ENCODE results near the gene PCSK4. TPM values are rescaled to one million over a fixed set of nuclear protein-coding genes. Genes with fewer than 3 reads are reported as not detected.
"Not testable (repeated sequence)": the region's sequence is repeated elsewhere in the genome, so short reads cannot be mapped to it uniquely, and the experiment has no call there.

The PCSK4 gene
- 0.53 and 1.7 TPM in 2 replicates for total RNA-seq

- DNase-seq (ENCODE audit: low read depth) (peak; percentile 94), FAIRE-seq (peak; percentile 36)
- H3K27me3 ChIP-seq (ENCODE audit: control insufficient read depth, insufficient read depth, low read length), result no peaks in the 10 kb centered on the region
- peak within 1 kb of the TSS; percentile 63 for H3K4me3 ChIP-seq (ENCODE audit: low read depth, low read length)
- TF ChIP-seq CTCF (IDR thresholded peaks at IDR 0.05; ENCODE audit: insufficient read depth, low read length, severe bottlenecking), result no peak
- H3K36me3 ChIP-seq (ENCODE audit: control insufficient read depth, insufficient read depth, low read length), result no peaks in the 10 kb centered on the region
Measured at GRCh38 chr19:1490311-1491113, at the start of gene PCSK4. TSS of gene PCSK4 (minus strand) at chr19:1490350. CDS start at chr19:1490346, 4 bp downstream.

- H3K36me3 ChIP-seq (ENCODE audit: control insufficient read depth, insufficient read depth, low read length); H3K27me3 ChIP-seq (ENCODE audit: control insufficient read depth, insufficient read depth, low read length); FAIRE-seq; H3K4me3 ChIP-seq (ENCODE audit: low read depth, low read length); DNase-seq (ENCODE audit: low read depth): not testable (repeated sequence)
Measured at GRCh38 chr19:1539749-1540148, 49.6 kb upstream of the PCSK4 start.

- Histone ChIP-seq H3K27me3 (ENCODE audit: control insufficient read depth, insufficient read depth, low read length) (no peaks in the 10 kb centered on the region), H3K36me3 (ENCODE audit: control insufficient read depth, insufficient read depth, low read length) (no peaks in the 10 kb centered on the region), H3K4me3 (ENCODE audit: low read depth, low read length) (no peak overlapping the region)
- DNase-seq (ENCODE audit: low read depth), result no peak
- no peak for TF ChIP-seq CTCF (IDR thresholded peaks at IDR 0.05; ENCODE audit: insufficient read depth, low read length, severe bottlenecking)
- no peak for FAIRE-seq
Measured at GRCh38 chr19:1538978-1539377, 48.8 kb upstream of the PCSK4 start.

- not testable (repeated sequence) for DNase-seq (ENCODE audit: low read depth); H3K27me3 ChIP-seq (ENCODE audit: control insufficient read depth, insufficient read depth, low read length); FAIRE-seq; H3K36me3 ChIP-seq (ENCODE audit: control insufficient read depth, insufficient read depth, low read length); H3K4me3 ChIP-seq (ENCODE audit: low read depth, low read length)
Measured at GRCh38 chr19:1535699-1536098, 45.5 kb upstream of the PCSK4 start.

GRCh38 chr19:1534972-1535371 lies 44.8 kb upstream of the PCSK4 start:
- no peaks in the 10 kb centered on the region for H3K27me3 ChIP-seq (ENCODE audit: control insufficient read depth, insufficient read depth, low read length)
- no peak overlapping the region for H3K4me3 ChIP-seq (ENCODE audit: low read depth, low read length)
- TF ChIP-seq CTCF (IDR thresholded peaks at IDR 0.05; ENCODE audit: insufficient read depth, low read length, severe bottlenecking), result no peak
- FAIRE-seq (no peak), DNase-seq (ENCODE audit: low read depth) (no peak)
- H3K36me3 ChIP-seq (ENCODE audit: control insufficient read depth, insufficient read depth, low read length), result no peaks in the 10 kb centered on the region

- Histone ChIP-seq H3K36me3 (ENCODE audit: control insufficient read depth, insufficient read depth, low read length) (no peaks in the 10 kb centered on the region), H3K4me3 (ENCODE audit: low read depth, low read length) (no peak overlapping the region), H3K27me3 (ENCODE audit: control insufficient read depth, insufficient read depth, low read length) (no peaks in the 10 kb centered on the region)
- no peak for TF ChIP-seq CTCF (IDR thresholded peaks at IDR 0.05; ENCODE audit: insufficient read depth, low read length, severe bottlenecking)
- no peak for DNase-seq (ENCODE audit: low read depth)
- FAIRE-seq, result no peak
Measured at GRCh38 chr19:1533510-1534150, 43.5 kb upstream of the PCSK4 start.

Measured in bronchial epithelial cell (primary cell).